Effector CD4-positive, alpha-beta T cell (primary cell): Measurements from ENCODE around the gene HYI.
"Not testable (repeated sequence)": the region's sequence is repeated elsewhere in the genome, so short reads cannot be mapped to it uniquely, and the experiment has no call there.

Experiments
- DNase-seq: peaks from one replicate; pipeline ENCODE4 v3.0.0-alpha.2; 2020
- total RNA-seq: gene quantifications from one replicate; lab custom pipeline; 2026; lab: John Stamatoyannopoulos, UW

The HYI gene
- total RNA-seq: 9.8 reads per million, percentile 31 among the genes with 10 or more reads in this experiment

- peak; percentile 47 for DNase-seq
These were observed at the start of gene HYI for GRCh38 chr1:43453442-43454269. Gene HYI, minus strand, starts transcription at chr1:43453931. Its CDS starts 138 bp downstream, at chr1:43453793.

- DNase-seq: not testable (repeated sequence)
These were observed 48.1 kb upstream of the HYI start for GRCh38 chr1:43501806-43502205.

- no peak for DNase-seq
These were observed 46.2 kb upstream of the HYI start for GRCh38 chr1:43499898-43500297.

GRCh38 chr1:43495204-43495603, 41.5 kb upstream of the HYI start:
- no peak for DNase-seq

GRCh38 chr1:43493661-43494450, 40.1 kb upstream of the HYI start:
- no peak for DNase-seq

- no peak for DNase-seq
These were observed 39.1 kb upstream of the HYI start for GRCh38 chr1:43492826-43493225.

- DNase-seq: no peak
These were observed 37.3 kb upstream of the HYI start for GRCh38 chr1:43491061-43491460.

- DNase-seq: no peak
These were observed 34.4 kb upstream of the HYI start for GRCh38 chr1:43488165-43488564.

GRCh38 chr1:43484367-43484766, 30.6 kb upstream of the HYI start:
- no peak for DNase-seq

- no peak for DNase-seq
These were observed 28.5 kb upstream of the HYI start for GRCh38 chr1:43482215-43482614.

GRCh38 chr1:43481491-43481890, 27.8 kb upstream of the HYI start:
- no peak for DNase-seq

- DNase-seq: no peak
These were observed 25.7 kb upstream of the HYI start for GRCh38 chr1:43479414-43479813.

GRCh38 chr1:43477716-43478115, 24.0 kb upstream of the HYI start:
- no peak for DNase-seq

GRCh38 chr1:43475611-43476401, 22.1 kb upstream of the HYI start:
- not testable (repeated sequence) for DNase-seq

- DNase-seq: no peak
These were observed 19.7 kb upstream of the HYI start for GRCh38 chr1:43473463-43473862.

- not testable (repeated sequence) for DNase-seq
These were observed 18.9 kb upstream of the HYI start for GRCh38 chr1:43472463-43473151.

GRCh38 chr1:43472087-43472462, 18.3 kb upstream of the HYI start:
- DNase-seq: no peak

- DNase-seq: no peak
These were observed 16.2 kb upstream of the HYI start for GRCh38 chr1:43469932-43470331.

GRCh38 chr1:43468414-43468813, 14.7 kb upstream of the HYI start:
- no peak for DNase-seq

GRCh38 chr1:43466403-43466802, 12.7 kb upstream of the HYI start:
- no peak for DNase-seq

GRCh38 chr1:43465505-43466067, 11.9 kb upstream of the HYI start:
- no peak for DNase-seq
